DMS153 treated with DMSO at 0.1 percent for 48 hours (cell line): ENCODE measurements around the gene AUTS2.

ENCODE experiments used
- DNase-seq: peaks from one replicate; lab custom pipeline; 2025; ENCODE audit not compliant: unreplicated experiment; lab: John Stamatoyannopoulos, UW

Gene AUTS2

GRCh38 chr7:70598976-70599375 lies 1000.7 kb downstream of the AUTS2 start:
- DNase-seq, result peak; percentile 50

- DNase-seq, result no peak
Observed at GRCh38 chr7:70599446-70600190, 1001.3 kb downstream of the AUTS2 start.

- no peak for DNase-seq
Observed at GRCh38 chr7:70600993-70601392, 1002.7 kb downstream of the AUTS2 start.

- no peak for DNase-seq
Observed at GRCh38 chr7:70602117-70602516, 1003.8 kb downstream of the AUTS2 start.

GRCh38 chr7:70607281-70607680 lies 1009.0 kb downstream of the AUTS2 start:
- DNase-seq, result no peak

- DNase-seq, result no peak
Observed at GRCh38 chr7:70607759-70608158, 1009.5 kb downstream of the AUTS2 start.

- DNase-seq, result no peak
Observed at GRCh38 chr7:70608229-70608628, 1010.0 kb downstream of the AUTS2 start.

GRCh38 chr7:70612811-70613210 lies 1014.5 kb downstream of the AUTS2 start:
- DNase-seq, result no peak

- peak; percentile 62 for DNase-seq
Observed at GRCh38 chr7:70614237-70615045, 1016.2 kb downstream of the AUTS2 start.

- DNase-seq, result no peak
Observed at GRCh38 chr7:70615066-70615606, 1016.9 kb downstream of the AUTS2 start.

GRCh38 chr7:70616211-70616610 lies 1017.9 kb downstream of the AUTS2 start:
- DNase-seq, result no peak

GRCh38 chr7:70616821-70617220 lies 1018.5 kb downstream of the AUTS2 start:
- DNase-seq, result no peak

- DNase-seq, result no peak
Observed at GRCh38 chr7:70618020-70618551, 1019.8 kb downstream of the AUTS2 start.

GRCh38 chr7:70619130-70619529 lies 1020.9 kb downstream of the AUTS2 start:
- peak; percentile 8 for DNase-seq

- no peak for DNase-seq
Observed at GRCh38 chr7:70619659-70620058, 1021.4 kb downstream of the AUTS2 start.

- no peak for DNase-seq
Observed at GRCh38 chr7:70620333-70621055, 1022.2 kb downstream of the AUTS2 start.

GRCh38 chr7:70621954-70622600 lies 1023.8 kb downstream of the AUTS2 start:
- DNase-seq, result no peak

GRCh38 chr7:70622936-70623335 lies 1024.7 kb downstream of the AUTS2 start:
- no peak for DNase-seq

GRCh38 chr7:70624500-70625103 lies 1026.3 kb downstream of the AUTS2 start:
- DNase-seq, result no peak

- no peak for DNase-seq
Observed at GRCh38 chr7:70627461-70627860, 1029.2 kb downstream of the AUTS2 start.
